Esophagus muscularis mucosa (tissue), 4 donors: ENCODE data around the gene NHLRC1. TPM values are rescaled to one million over a fixed set of nuclear protein-coding genes. Genes with fewer than 3 reads are reported as not detected.

Experiments
- DNase-seq: peaks from one replicate; pipeline ENCODE4 v3.0.0-alpha.2; 2017; ENCODE audit errors: extremely low spot score
- H3K27ac ChIP-seq, 4 donors: fragments of 200-600 bp; sonication (generic); replicated peaks in 1 of 4; 1 replicate in 3 of 4; 2 replicates in 1 of 4; pipeline ENCODE4 v1.5.1; 2016 to 2019; ENCODE audit warnings: mild to moderate bottlenecking in 1 of 4
- H3K27me3 ChIP-seq, 4 donors: fragments of 200-600 bp; sonication (generic); one replicate each; pipeline versions ENCODE4 v1.5.1 to v1.6.0; 2016 to 2019
- H3K36me3 ChIP-seq, 4 donors: fragments of 200-600 bp; sonication (generic); one replicate each; pipeline ENCODE4 v1.5.1; 2016 to 2019
- H3K4me1 ChIP-seq, 4 donors: fragments of 200-600 bp; sonication (generic); one replicate each; pipeline ENCODE4 v1.5.1; 2016 to 2019
- H3K4me3 ChIP-seq, 4 donors: fragments of 200-600 bp; sonication (generic); 1 replicate in 2 of 4; 2 replicates in 2 of 4; pipeline ENCODE4 v1.5.1; 2016 to 2019; ENCODE audit warnings: mild to moderate bottlenecking in 4 of 4, moderate library complexity in 1 of 4
- H3K9me3 ChIP-seq, 4 donors: fragments of 200-600 bp; sonication (generic); 1 replicate in 3 of 4; 2 replicates in 1 of 4; pipeline ENCODE4 v1.5.1; 2016 to 2019
- EP300 ChIP-seq: sonication (generic); formaldehyde crosslinking; IDR thresholded peaks from one replicate; pipeline ENCODE4 v1.6.1; 2017; ENCODE audit warnings: antibody characterized with exemption
- POLR2A ChIP-seq: fragments of 450-650 bp; IDR thresholded peaks from one replicate; pipeline ENCODE4 v1.6.1; 2017; ENCODE audit warnings: antibody characterized with exemption, moderate library complexity, mild to moderate bottlenecking, low read depth
- POLR2AphosphoS5 ChIP-seq, 2 donors: sonication (generic); formaldehyde crosslinking; IDR thresholded peaks; one replicate each; pipeline ENCODE4 v1.6.1; 2017; ENCODE audit warnings: antibody characterized with exemption in 2 of 2
- WGBS: methylation state at CpG from one replicate; pipeline ENCODE4 v1.1.5; 2018; 5-methylcytosine and 5-hydroxymethylcytosine counted together
- intact Hi-C: fragments of 100-400 bp; cut with DNase I; formaldehyde crosslinking; loops from one replicate; pipeline ENCODE4 v1.15.1; 2023
- total RNA-seq, 4 donors: library from RNA; depleted of rRNA; stranded (reverse); fragments of >200 nt; gene quantifications; one replicate each; pipeline versions ENCODE4 v1.1.0 to v1.2.1, GENCODE V29; 2016
- TF ChIP-seq, protein P1 (sequence below), 3 experiments: fragments of 200-600 bp in 2 of 3; fragments of 450-650 bp in 1 of 3; sonication (generic) in 2 of 3; IDR thresholded peaks; one replicate each; pipeline ENCODE4 v1.5.1; 2017 to 2019; ENCODE audit warnings: antibody characterized with exemption in 3 of 3, mild to moderate bottlenecking in 2 of 3, moderate library complexity in 1 of 3

NHLRC1 gene
- total RNA-seq, 4 donors from 2014 or later: 0.50 to 1.2 (median 0.93) TPM

DNA sequence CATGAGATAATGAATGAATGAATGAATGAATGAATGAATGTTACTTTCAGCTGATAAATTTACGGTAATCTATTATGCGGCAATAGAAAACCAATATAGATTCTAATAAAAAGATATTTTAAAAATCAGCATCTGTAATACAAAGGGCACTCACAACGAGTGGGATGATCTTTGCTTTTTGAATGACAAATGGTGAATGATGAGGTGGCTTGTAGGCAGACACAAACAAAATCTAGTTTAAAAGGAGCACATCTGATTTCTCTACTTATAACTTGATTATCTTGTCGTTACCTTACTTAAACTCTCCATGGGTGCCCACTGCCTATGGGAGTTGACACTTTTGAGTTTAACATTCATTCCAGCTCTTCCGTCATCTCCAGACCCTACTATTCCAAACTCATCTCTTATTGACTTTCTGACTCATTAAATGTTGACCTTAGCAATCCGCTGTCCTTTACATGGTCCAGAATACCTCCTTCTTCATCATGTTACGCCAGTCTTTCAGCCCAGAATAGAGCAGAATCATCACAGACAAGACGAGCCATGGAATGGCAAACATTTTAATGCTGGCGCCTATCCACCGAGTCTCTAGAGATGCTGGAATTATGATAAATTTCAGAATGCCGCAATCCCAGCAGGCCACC is 41.3 kb downstream of the NHLRC1 start:
- Histone ChIP-seq H3K27ac (no peak overlapping the region), H3K27me3 (no peaks in the 10 kb centered on the region), H3K9me3 (no peaks in the 10 kb centered on the region), H3K4me1 (peaks cover 0 to 8% (median 0%) of the 10 kb centered on the region in 4 donors), H3K4me3 (no peak overlapping the region), H3K36me3 (no peaks in the 10 kb centered on the region)
- no peak for TF ChIP-seq POLR2A
- no peak for TF ChIP-seq POLR2AphosphoS5 (IDR thresholded peaks at IDR 0.05)
- TF ChIP-seq EP300: no peak
- TF ChIP-seq, protein P1, sequence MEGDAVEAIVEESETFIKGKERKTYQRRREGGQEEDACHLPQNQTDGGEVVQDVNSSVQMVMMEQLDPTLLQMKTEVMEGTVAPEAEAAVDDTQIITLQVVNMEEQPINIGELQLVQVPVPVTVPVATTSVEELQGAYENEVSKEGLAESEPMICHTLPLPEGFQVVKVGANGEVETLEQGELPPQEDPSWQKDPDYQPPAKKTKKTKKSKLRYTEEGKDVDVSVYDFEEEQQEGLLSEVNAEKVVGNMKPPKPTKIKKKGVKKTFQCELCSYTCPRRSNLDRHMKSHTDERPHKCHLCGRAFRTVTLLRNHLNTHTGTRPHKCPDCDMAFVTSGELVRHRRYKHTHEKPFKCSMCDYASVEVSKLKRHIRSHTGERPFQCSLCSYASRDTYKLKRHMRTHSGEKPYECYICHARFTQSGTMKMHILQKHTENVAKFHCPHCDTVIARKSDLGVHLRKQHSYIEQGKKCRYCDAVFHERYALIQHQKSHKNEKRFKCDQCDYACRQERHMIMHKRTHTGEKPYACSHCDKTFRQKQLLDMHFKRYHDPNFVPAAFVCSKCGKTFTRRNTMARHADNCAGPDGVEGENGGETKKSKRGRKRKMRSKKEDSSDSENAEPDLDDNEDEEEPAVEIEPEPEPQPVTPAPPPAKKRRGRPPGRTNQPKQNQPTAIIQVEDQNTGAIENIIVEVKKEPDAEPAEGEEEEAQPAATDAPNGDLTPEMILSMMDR (IDR thresholded peaks at IDR 0.05): no peak
- 88% methylated on average over 11 of the region's 11 CpGs for WGBS
- no peak for DNase-seq
- intact Hi-C loops: no loop called here

DNA sequence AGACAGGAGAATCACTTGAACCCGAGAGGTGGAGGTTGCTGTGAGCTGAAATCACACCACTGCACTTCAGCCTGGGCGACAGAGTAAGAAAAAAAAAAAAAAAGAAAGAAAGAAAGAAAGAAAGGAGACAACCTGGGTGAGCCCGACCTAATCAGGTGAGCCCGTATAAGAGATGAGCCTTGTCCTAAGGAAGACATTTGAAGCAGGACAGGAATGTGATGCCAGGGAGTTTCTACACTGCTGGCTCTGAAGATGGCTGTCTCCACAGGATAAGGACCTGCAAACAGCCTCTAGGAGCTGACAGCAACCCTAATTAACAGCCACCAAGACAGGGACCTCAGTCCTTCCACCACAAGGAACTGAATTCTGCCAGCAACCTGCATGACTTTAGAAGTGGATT is 41.9 kb downstream of the NHLRC1 start:
- no peak overlapping the region for H3K27ac ChIP-seq
- H3K27me3 ChIP-seq: no peaks in the 10 kb centered on the region
- intact Hi-C loops: no loop called here
- TF ChIP-seq POLR2AphosphoS5 (IDR thresholded peaks at IDR 0.05) (no peak), POLR2A (no peak), EP300 (no peak)
- TF ChIP-seq, protein P1 (IDR thresholded peaks at IDR 0.05): no peak
- H3K4me1 ChIP-seq: peaks cover 0 to 8% (median 0%) of the 10 kb centered on the region in 4 donors
- 96% methylated on average over 4 of the region's 4 CpGs for WGBS
- no peak overlapping the region for H3K4me3 ChIP-seq
- no peaks in the 10 kb centered on the region for H3K36me3 ChIP-seq
- no peaks in the 10 kb centered on the region for H3K9me3 ChIP-seq
- DNase-seq: no peak

DNA sequence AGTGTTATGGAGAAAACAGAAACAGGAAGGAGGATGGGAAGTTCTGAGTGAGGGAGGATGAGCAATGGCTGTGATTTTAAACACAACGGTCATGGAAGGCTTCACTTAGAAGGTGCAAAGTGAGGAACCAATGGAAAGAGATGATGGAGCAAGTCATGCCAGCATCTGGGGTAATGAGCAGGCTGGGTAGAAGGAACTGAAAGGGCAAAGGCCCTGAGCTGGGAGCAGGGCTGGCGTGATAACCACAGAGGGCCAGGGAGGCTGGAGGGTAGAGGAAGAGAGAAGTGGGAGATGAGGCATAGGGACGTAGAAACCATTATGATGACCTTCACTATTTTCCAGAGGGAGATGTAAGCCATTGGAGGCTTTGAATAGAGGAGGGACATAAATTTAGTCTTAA is 43.6 kb downstream of the NHLRC1 start:
- Histone ChIP-seq H3K27ac (no peak overlapping the region), H3K36me3 (no peaks in the 10 kb centered on the region), H3K27me3 (no peaks in the 10 kb centered on the region), H3K4me3 (no peak overlapping the region), H3K9me3 (no peaks in the 10 kb centered on the region), H3K4me1 (peaks cover 0 to 8% (median 0%) of the 10 kb centered on the region in 4 donors)
- no peak for DNase-seq
- intact Hi-C loops: no loop called here
- TF ChIP-seq POLR2A: no peak
- TF ChIP-seq EP300: no peak
- TF ChIP-seq, protein P1 (IDR thresholded peaks at IDR 0.05): no peak
- no peak for TF ChIP-seq POLR2AphosphoS5 (IDR thresholded peaks at IDR 0.05)
- 78% methylated on average over 3 of the region's 3 CpGs for WGBS

DNA sequence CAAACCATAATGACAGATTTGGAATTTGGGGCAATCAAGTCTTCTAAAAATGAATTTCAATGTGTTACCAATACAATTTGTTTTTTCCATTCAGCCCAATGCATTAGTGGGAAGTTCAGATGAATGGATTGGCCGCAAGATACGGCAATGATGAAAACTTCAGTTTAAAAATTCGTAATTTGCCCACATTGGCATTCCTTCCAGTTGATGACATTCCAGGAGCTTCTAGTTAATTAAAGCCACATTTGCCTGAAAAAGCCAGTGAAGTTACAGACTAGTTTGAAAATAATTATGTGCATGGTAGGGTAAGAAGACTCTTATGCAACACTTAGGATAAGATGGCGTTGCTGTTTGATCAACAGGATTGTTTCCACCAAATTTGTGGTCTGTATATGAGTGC is 46.2 kb downstream of the NHLRC1 start:
- Histone ChIP-seq H3K27me3 (no peaks in the 10 kb centered on the region), H3K4me1 (no peaks in the 10 kb centered on the region), H3K27ac (no peak overlapping the region), H3K4me3 (no peak overlapping the region), H3K9me3 (no peaks in the 10 kb centered on the region), H3K36me3 (no peaks in the 10 kb centered on the region)
- intact Hi-C loops: no loop called here
- 92% methylated on average over 4 of the region's 4 CpGs for WGBS
- TF ChIP-seq, protein P1 (IDR thresholded peaks at IDR 0.05): no peak
- DNase-seq: no peak

DNA sequence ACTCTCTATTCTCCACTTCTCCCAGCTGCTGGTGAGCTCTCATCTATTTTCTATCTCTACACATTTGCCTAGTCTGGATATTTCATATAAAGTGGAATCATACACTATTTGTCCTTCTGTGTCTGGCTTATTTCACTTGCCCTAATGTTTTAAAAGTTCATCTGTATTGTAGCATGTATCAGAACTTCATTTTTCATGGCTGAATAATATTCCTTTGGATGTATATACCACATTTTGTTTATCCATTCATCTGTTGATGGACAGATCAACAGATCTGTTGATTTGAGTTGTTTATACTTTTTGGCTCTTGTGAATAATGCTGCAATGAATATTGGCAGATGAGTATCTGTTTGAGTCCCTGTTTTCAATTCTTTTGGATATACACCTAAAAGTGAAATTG is 49.6 kb downstream of the NHLRC1 start:
- H3K27ac ChIP-seq: no peak overlapping the region
- H3K9me3 ChIP-seq: no peaks in the 10 kb centered on the region
- H3K27me3 ChIP-seq: no peaks in the 10 kb centered on the region
- intact Hi-C loops: no loop called here
- no peak for TF ChIP-seq POLR2A
- TF ChIP-seq POLR2AphosphoS5 (IDR thresholded peaks at IDR 0.05): no peak
- TF ChIP-seq, protein P1 (IDR thresholded peaks at IDR 0.05): no peak
- no peak for TF ChIP-seq EP300
- H3K4me3 ChIP-seq: no peak overlapping the region
- no peaks in the 10 kb centered on the region for H3K4me1 ChIP-seq
- no peak for DNase-seq
- no peaks in the 10 kb centered on the region for H3K36me3 ChIP-seq
